Type B pancreatic cell (in vitro differentiated cells): ENCODE data around the gene THRB. TPM values are rescaled to one million over a fixed set of nuclear protein-coding genes. Genes with fewer than 3 reads are reported as not detected.
"Not testable (repeated sequence)": the region's sequence is repeated elsewhere in the genome, so short reads cannot be mapped to it uniquely, and the experiment has no call there.

Source experiments
- DNase-seq: peaks from one replicate; pipeline ENCODE4 v3.0.0; 2021; ENCODE audit warnings: mixed read lengths; ENCODE audit not compliant: unreplicated experiment; ENCODE audit errors: extremely low spot score
- H3K27ac Mint-ChIP-seq: 2 replicates; pipeline ENCODE4 v1.8.0; 2021; ENCODE audit warnings: mild to moderate bottlenecking, mixed read lengths
- H3K27me3 Mint-ChIP-seq: 2 replicates; pipeline ENCODE4 v1.8.0; 2021; ENCODE audit warnings: mixed read lengths
- H3K36me3 Mint-ChIP-seq: 2 replicates; pipeline ENCODE4 v1.8.0; 2021; ENCODE audit warnings: mixed read lengths
- H3K4me1 Mint-ChIP-seq: one replicate; pipeline ENCODE4 v1.8.0; 2021; ENCODE audit warnings: mixed read lengths; ENCODE audit not compliant: unreplicated experiment
- H3K4me3 Mint-ChIP-seq: 2 replicates; pipeline ENCODE4 v1.8.0; 2021; ENCODE audit warnings: mild to moderate bottlenecking, mixed read lengths
- H3K9me3 Mint-ChIP-seq: 2 replicates; pipeline ENCODE4 v1.8.0; 2021; ENCODE audit warnings: mixed read lengths
- total RNA-seq: library from RNA; stranded (reverse); gene quantifications from 2 replicates; pipeline ENCODE4 v1.2.1, GENCODE V29; 2021; ENCODE audit warnings: low replicate concordance
- TF ChIP-seq, protein P1 (sequence below): fragments of 200-600 bp; sonication (generic); conservative IDR thresholded peaks from 2 replicates; pipeline ENCODE4 v1.5.0; 2021; ENCODE audit warnings: antibody characterized with exemption, mild to moderate bottlenecking

THRB gene
- total RNA-seq, 1 donor from 2014 or later, result 15.6 TPM

DNA sequence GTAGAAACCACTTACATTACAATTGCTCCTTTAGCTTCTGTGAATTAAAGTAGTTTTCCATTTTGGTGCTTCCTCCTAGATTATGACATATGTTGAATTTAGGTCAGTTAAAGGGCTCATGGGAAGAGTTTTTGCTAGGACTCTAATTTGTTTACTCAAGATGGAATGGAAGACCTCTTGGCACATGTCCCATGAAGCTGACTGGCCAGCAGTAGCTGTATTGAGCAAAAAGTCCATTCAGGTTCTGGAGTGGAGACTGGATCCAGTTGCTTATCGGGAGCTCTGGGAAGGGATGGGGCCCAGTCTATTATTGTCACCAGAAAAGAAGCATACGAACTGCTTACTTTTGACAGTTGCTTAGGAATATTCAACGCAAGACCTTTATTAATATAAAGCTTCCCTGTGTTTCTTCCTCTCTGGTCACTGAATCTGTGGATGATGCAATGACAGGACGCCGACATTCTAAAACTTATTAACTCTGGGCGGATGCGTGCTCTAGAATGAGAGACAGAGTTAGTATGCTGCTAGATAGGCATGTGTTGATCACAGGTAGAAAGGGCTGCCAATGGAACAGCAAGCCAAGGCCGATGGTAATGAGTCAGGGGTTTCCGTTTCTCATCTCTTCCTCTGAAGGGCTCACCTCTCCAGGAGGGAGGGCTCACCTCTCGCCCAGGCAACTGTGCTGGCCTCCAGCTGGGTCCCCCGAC is 393.8 kb downstream of the THRB start:
- peaks cover 8% of the 10 kb centered on the region for H3K9me3 Mint-ChIP-seq
- TF ChIP-seq, protein P1, sequence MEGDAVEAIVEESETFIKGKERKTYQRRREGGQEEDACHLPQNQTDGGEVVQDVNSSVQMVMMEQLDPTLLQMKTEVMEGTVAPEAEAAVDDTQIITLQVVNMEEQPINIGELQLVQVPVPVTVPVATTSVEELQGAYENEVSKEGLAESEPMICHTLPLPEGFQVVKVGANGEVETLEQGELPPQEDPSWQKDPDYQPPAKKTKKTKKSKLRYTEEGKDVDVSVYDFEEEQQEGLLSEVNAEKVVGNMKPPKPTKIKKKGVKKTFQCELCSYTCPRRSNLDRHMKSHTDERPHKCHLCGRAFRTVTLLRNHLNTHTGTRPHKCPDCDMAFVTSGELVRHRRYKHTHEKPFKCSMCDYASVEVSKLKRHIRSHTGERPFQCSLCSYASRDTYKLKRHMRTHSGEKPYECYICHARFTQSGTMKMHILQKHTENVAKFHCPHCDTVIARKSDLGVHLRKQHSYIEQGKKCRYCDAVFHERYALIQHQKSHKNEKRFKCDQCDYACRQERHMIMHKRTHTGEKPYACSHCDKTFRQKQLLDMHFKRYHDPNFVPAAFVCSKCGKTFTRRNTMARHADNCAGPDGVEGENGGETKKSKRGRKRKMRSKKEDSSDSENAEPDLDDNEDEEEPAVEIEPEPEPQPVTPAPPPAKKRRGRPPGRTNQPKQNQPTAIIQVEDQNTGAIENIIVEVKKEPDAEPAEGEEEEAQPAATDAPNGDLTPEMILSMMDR, result no peak
- H3K27ac Mint-ChIP-seq, result no peak overlapping the region

DNA sequence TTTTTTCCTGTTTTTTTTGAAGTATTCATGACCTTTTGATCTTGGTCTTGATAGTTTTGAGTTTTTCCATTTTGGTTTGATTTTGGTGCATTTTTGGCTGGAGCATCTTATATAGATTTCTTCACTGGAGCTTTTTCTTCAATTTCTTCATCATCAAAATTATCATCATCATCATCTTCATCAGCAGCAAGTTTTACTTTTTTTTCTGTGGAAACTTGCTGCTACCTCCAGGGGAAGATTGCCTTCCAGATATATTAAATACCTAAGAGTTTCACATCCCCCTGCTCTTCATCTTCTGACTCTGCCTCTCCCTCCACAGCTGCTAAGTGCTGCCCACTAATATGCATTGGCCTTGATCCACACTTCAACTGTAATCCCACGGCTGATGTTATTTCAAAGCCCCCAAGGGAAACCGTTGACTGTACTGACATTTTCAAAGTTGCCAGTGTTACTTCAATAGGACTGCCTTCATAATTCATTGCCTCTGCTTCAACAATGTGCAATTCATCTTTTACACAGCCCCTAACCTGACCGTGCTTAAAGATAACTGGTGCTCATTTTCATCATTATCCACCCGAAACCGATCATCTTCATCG is 397.9 kb downstream of the THRB start:
- Mint-ChIP-seq H3K36me3 (no peaks in the 10 kb centered on the region), H3K4me1 (peaks cover 5% of the 10 kb centered on the region), H3K9me3 (peaks cover 4% of the 10 kb centered on the region), H3K27me3 (no peaks in the 10 kb centered on the region), H3K4me3 (no peak overlapping the region), H3K27ac (no peak overlapping the region)
- DNase-seq, result no peak
- TF ChIP-seq, protein P1, result no peak

More for the DNA sequence above, 393.8 kb downstream of the THRB start:
- Mint-ChIP-seq H3K36me3 (no peaks in the 10 kb centered on the region), H3K4me1 (peaks cover 5% of the 10 kb centered on the region), H3K27me3 (no peaks in the 10 kb centered on the region), H3K4me3 (no peak overlapping the region)
- DNase-seq, result no peak

DNA sequence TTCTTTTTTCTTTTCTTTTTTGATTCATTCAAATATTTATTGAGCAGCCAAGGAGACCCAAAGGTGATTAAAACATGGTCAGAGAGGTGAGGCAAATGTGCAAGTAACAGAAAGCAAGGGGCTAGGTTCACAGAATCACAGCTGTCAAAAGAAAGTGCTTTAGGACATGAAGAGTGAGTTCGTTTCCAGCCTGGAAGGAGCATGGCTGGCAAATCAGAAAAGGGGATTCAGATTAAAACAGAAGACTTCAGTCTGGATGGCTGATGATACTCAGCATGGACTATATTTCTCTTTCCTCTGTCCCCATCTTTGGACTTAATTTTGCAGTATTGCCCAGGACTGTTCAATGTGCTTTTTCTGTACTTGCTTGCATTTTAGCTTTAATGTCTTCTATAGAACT is 398.4 kb downstream of the THRB start:
- no peaks in the 10 kb centered on the region for H3K36me3 Mint-ChIP-seq
- H3K27ac Mint-ChIP-seq, result no peak overlapping the region
- no peaks in the 10 kb centered on the region for H3K27me3 Mint-ChIP-seq
- H3K4me3 Mint-ChIP-seq, result no peak overlapping the region
- peaks cover 4% of the 10 kb centered on the region for H3K9me3 Mint-ChIP-seq
- TF ChIP-seq, protein P1, result no peak
- DNase-seq, result no peak
- H3K4me1 Mint-ChIP-seq, result peaks cover 5% of the 10 kb centered on the region

DNA sequence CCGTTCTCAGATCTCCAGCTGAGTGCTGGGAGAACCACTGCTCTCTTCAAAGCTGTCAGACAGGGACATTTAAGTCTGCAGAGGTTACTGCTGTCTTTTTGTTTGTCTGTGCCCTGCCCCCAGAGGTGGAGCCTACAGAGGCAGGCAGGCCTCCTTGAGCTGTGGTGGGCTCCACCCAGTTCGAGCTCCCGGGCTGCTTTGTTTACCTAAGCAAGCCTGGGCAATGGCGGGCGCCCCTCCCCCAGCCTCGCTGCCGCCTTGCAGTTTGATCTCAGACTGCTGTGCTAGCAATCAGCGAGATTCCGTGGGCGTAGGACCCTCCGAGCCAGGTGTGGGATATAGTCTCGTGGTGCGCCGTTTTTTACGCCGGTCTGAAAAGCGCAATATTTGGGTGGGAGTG is 399.8 kb downstream of the THRB start:
- H3K36me3 Mint-ChIP-seq, H3K4me3 Mint-ChIP-seq, H3K27ac Mint-ChIP-seq, H3K4me1 Mint-ChIP-seq, H3K9me3 Mint-ChIP-seq, DNase-seq, H3K27me3 Mint-ChIP-seq: not testable (repeated sequence)

DNA sequence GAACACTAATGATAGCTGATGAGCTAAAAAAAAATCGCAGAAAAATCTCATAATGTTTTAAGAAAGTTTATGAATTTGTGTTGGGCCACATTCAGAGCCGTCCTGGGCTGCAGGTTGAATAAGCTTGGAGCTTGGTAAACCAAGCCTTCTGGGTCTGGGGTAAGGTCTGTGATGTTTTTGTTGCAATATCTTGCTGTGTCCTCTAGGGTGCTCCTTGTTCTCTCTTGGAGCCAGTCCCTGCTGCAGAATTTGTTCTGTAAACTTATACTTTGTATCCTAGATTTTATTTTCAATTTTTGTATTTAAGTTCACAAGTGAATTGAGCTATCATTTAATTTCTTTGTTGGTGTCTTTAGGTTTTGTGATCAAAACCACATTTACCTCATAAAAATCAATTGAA is 405.9 kb downstream of the THRB start:
- Mint-ChIP-seq H3K9me3 (no peaks in the 10 kb centered on the region), H3K27ac (no peak overlapping the region), H3K36me3 (no peaks in the 10 kb centered on the region), H3K27me3 (no peaks in the 10 kb centered on the region), H3K4me1 (no peaks in the 10 kb centered on the region), H3K4me3 (no peak overlapping the region)
- DNase-seq, result no peak
- TF ChIP-seq, protein P1, result peak; percentile 59

DNA sequence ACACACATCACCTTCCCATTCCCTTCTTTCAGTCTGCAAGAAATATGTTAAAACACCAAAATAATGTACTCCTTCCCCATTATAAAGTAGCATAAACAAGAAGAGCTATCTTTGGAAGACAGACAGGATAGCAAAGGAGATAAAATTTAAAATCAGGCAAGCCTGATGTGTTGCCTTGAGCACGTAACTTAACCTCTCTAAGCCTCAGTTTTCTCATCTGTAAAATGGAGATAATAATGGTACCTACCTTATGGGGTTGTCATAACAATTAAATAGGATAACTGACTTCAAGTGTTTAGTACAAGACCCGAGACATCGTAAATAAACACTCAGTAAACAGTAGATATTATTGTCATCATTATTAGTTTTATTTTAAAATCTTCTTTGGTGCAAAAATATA is 407.2 kb downstream of the THRB start:
- peaks cover 4% of the 10 kb centered on the region for H3K27me3 Mint-ChIP-seq
- TF ChIP-seq, protein P1, result no peak
- no peak overlapping the region for H3K4me3 Mint-ChIP-seq

More for the DNA sequence above, 407.2 kb downstream of the THRB start:
- no peak for DNase-seq
- Mint-ChIP-seq H3K4me1 (no peaks in the 10 kb centered on the region), H3K36me3 (no peaks in the 10 kb centered on the region), H3K27ac (no peak overlapping the region), H3K9me3 (no peaks in the 10 kb centered on the region)
